Measurements from ENCODE around the gene ALG3.

- TF ChIP-seq CTCF (conservative IDR thresholded peaks at IDR 0.05; ENCODE audit: low read length) (no peak), EZH2phosphoT487 (IDR thresholded peaks at IDR 0.05; ENCODE audit: borderline replicate concordance, low read depth, low read length) (no peak)
Observed at GRCh38 chr3:184235381-184236032, 13.3 kb downstream of the ALG3 start.

Measured in OCI-LY7 (cell line).